Measurements from ENCODE around the gene TMBIM6.
"Not testable (repeated sequence)": the region's sequence is repeated elsewhere in the genome, so short reads cannot be mapped to it uniquely, and the experiment has no call there.

Gene TMBIM6

DNA sequence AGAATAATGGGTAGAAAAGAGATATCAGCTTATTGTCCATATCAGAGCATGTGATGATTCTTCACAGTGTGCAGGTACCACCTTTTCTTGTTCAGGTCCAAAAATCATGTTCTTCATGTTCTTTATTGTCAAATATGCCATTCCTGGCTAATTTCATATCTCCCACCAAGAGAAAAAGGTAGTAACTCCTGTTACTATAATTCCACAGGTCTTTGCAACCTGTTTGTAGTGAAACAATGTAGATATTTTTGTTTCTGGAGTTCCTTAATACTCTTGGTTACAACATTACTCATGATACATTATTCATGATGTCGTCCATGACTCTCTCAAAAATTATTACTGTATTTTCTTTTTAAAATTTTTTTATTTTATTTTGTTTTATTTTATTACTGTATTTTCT lies 11.3 kb upstream of the TMBIM6 start:
- no peak for DNase-seq

DNA sequence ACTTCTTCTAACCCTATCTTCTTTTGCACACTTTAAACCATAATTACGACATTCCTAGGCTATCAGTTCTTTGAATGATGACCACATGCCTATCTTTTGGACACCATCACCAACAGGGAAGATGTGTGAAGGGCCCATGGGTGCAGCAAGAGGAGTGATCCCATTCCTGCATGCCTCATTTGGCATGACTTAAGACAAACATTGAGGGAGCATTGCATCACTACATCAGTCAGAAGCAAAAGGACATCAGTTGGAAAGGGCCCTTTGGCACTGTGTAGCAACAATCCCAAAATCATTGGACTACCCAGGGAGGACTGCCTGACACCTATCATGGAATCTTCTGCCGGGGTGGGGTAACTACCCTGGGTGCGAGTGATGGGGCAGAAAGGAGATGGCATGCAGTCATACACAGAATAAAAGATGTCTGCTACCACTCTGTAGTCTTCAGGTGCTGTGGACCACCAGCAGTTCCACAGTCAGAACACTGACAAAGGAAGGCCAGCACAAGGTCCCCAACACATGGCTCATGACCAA lies 10.7 kb upstream of the TMBIM6 start:
- DNase-seq: peak; percentile 15

DNA sequence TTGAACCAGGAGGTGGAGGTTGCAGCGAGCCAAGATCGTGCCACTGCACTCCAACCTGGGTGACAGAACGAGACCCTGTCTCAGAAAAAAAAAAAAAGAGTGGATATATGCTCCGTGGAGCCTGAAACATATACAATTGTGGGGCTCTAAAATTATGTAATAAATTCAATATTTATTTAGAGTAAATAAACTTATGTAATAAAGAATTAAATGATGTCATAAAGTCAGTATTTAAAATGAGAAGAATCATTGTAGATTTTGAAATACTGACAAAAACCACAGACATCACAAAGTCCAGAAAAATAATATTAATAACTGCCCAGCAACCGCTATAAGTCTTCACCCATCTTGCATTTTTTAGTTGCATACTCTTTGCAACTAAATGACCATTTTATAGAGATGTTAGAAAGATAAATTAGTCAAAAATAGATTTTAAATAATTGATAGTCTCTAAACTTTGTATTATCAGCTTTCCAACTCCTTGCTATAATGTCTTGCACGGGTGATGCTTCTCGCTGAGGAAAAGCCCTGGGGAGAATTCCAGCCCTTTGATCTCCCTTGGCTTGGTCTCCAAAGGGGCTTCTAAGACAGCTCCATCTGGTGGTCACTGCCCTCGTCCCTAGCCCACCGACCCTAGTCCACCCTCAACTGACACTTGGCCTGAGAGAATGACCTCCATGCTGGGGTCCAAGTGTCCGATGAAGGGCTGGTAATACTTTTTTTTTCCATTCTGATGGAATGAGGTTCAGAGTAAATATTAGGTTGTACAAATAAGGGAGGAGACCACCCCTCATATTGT lies 7.9 kb upstream of the TMBIM6 start:
- DNase-seq: no peak

DNA sequence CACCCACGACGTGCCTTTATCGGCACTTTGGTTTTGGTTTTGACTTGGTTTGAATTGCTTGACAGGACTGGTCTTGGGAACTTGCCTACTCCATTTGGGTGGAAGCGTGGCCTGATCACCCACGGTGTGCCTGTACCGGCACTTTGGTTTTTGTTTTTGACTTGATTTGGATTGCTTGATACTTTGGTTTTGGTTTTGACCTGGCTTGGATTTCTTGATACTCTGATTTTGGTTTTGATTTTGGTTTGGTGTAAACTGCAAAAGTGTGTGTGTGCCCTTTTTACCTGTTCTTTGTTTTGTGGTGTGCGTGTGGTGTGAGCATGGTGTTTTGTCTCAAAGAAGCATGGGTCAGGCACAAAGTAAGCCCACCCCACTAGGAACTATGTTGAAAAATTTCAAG lies 6.5 kb upstream of the TMBIM6 start:
- DNase-seq: not testable (repeated sequence)

DNA sequence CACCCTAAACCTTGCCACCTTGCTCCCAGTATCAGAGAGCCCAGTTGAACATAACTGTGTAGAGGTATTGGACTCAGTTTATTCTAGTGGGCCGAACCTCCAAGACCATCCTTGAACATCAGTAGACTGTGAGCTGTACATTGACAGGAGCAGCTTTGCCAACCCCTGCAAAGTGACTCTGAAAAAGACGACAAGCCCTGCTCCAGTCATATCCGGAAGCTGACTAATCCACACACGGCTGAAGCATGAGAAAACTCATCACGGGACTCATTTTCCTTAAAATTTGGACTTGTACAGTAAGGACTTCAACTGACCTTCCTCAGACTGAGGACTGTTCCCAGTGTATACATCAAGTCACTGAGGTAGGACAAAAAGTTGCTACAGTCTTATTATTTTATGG lies 2.6 kb upstream of the TMBIM6 start:
- peak; percentile 16 for DNase-seq

DNA sequence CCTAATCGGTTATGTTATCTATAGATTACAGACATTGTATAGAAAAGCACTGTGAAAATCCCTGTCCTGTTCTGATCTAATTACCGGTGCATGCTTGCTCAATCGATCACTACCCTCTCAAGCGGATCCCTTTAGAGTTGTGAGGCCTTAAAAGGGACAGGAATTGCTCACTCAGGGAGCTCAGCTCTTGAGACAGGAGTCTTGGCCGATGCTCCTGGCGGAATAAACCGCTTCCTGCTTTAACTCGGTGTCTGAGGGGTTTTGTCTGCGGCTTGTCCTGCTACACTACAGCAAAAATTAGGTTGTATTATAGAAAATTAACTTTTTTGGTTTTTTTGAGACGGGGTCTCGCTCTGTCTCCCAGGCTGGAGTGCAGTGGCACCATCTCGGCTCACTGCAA lies 1.1 kb upstream of the TMBIM6 start:
- not testable (repeated sequence) for DNase-seq

DNA sequence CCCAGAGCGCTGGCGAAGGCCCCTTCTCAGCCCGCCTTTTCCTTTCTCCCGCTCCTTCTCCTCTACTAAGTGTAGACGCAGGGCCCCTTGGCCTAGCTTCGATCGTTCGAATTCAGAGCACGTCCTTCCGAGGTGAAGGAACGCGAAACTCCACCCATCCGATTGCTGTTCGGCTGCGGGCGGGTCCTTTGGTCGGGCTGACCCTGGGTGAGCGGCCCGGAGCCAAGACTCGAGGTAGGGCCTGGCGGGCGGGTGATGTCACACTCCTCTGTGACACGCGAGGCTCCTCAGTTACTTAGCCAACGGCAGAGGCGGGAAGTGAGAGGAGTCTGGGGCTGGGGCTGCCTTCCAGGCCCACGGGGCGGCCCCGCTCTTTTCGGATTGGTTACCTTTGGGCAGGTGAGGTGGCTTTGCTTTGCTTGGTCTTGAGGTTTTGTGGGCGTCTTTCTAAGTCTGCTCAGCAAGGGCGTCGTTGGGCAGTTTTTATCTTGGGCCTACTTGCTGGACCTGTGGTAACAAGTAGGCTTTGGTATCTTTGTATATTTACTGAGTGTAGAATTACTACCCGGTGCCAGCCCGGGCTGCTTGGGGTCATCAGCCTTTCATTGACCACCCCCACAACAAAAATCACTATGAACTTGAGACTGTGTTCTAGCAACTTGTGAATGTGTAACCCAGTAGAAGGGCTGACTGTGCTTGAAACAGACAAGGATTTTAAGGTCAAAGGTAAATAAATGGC lies 694 bp downstream of the TMBIM6 start:
- peak; percentile 87 for DNase-seq

DNA sequence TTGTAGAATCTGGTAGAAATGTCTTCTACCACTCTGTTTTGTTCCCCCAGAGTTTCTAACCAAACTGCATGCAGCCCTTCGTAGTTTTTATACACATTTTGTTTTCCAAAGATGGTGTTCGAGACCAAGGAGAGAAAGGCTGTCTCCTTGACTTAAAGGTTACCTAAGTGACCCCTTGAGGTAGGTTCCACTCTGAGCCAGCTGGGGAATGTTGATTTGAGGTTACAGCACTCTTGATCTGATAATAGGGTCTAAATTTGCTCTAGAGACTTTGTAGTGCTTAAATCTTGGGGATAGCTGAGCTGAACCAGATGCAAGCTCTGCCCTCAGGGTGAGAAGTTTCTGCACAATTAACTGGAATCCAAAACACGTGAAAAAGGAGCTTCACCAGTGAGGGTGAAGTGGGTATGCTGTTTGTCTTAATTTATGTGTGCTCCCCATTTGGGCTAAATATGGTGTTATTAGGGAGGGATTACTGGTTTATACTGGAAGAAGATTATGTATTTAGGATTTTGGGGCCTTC lies 3.1 kb downstream of the TMBIM6 start:
- DNase-seq: no peak

DNA sequence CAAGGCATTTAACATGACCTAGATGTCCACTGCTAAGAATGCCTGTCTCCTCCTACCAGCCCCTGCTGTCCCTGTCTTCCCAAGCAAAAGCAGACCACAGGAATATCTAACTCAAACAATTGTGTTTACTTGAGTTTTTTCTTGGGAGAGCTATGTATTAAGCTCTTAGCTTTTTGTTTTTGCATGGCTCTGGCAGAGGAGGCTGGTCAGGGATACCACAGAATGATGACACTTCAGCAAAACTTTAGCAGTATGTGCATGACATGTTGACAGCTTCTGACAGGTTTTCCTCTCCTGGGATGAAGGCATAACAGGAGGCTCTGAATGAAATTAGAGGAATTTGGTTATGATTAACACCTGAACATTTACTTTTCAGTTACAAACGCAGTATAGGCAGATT lies 6.9 kb downstream of the TMBIM6 start:
- peak; percentile 28 for DNase-seq

DNA sequence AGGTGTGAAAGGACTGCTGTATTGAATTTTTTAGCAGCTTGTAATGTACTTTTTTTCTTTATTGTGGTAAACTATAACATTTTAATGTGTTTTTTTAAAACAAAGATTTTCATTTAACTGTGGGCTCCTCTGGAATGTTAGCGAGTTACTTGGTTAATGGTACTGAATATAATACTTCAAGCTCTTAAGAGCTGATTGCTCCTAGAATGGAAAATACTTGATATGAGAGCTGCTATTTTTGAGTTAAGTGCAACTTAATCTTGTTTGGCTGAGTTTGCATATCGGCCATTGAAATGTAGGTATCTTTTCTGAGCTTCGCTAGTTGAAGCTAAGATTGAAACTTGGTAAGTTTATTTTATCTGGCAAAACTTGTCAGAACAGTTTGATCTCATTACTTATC lies 7.4 kb downstream of the TMBIM6 start:
- DNase-seq: no peak

DNA sequence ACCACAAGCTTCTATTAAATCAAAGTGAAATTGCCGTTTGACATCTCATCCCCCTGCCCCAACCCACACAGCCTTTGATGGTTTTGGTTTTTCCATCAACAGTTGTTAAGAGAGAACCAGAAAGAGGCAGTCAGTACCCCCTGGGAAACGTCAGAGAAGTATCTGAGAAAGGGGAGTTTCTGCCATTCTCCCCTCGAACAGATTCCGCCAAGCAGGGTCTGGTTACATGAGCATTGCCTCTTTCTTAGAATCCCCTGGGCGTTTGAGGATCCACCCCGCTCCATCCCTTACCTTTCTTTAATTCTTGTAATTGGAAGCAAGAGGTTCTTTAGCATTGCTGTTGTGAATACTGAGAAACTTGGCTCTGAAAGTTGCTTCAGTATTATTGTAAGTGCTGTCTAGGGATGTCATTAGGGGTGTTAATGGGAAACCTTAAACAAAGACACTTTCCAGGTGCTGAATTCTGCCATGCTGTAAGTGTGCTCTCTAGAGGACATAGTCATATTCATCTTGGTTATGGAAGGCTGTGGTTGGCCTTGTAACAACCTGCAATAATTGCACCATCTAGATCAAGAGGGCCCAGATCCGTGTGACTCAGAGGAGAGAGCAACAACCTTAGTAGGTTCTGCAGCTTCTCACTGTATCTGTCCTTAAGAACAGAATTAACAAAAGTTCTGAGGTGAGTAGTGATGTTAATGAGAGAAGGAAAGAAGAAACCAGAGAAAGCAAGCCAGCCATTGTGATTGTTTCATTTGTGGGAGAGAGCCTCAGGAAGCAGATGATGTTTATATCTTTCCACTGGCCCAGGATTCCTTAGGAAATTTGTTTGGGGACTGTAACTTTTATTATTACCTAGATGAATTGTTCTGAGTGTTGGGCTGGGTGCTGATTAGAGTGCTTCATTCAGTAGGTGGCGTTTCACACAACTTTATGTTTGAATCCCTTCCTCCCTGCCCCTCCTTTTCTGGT lies 9.0 kb downstream of the TMBIM6 start:
- peak; percentile 83 for DNase-seq

DNA sequence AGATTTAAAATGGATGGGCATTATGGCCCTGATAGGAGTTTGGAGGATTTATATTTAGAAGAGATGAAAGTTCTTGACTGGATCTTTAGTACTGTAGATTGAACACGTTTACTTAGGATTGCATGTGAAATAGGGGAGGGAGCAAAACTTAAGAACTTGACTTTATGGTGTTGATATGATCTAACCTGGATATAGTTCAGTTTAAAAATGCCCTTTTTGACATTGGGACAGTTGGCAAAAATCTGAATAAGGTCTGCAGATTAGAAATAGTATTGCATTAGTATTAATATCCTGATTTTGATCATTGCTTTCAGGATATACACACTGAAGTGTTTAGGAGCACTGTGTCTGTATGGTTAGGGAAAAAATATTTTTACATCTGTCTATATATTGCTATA lies 9.6 kb downstream of the TMBIM6 start:
- no peak for DNase-seq

DNA sequence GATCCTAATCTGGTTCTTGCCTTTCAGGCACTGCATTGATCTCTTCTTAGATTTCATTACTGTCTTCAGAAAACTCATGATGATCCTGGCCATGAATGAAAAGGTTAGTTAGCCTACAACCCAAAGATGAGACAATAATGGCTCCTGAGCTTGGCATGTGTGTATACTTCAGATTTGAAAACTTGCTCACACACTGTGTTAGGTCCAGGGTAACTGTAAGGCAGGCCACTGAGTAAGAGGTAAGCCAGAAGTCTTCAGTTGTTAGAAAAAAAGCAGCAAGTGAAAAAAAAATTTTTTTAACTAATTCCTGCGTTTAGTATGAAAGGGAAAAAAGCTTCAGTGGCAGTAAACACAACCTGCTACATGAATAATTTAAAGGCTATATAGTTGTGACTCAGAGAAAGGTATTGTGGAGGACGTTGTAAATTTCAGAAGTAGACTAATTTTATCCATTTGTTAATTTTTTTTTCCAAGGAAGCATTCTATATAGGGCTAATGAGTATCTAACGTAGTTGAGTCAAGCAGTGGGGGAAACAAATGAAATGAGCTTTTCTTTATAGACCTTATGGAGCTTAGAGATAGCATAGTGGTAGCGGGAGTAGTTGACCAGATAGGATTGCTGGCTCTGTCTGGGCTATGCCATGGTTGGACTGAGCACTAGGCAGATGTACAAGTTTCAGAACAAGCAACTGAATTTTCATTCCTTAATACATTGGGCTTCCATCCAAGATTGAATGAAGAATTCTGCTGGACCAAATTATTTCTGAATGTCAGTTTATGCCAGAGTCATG lies 20.5 kb downstream of the TMBIM6 start:
- no peak for DNase-seq

DNA sequence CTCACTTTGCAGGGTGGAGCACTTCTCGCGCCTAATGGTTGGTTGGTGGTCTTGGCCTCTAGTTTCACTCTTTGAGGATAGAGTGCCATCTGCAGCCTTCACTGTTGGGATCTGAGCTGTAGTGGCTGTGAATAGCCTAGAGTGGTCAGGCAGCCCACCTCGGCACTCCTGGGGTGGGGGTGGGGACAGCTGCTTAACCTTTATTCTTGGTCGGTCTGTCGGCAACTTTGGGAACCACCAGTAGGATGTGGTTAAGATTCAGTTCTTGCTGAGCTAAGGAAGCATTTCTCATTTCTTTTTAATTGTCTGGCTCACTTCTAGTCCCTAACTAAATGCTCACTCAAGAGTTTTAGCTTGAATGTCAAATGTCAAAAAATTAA lies 21.1 kb downstream of the TMBIM6 start:
- DNase-seq: no peak

DNA sequence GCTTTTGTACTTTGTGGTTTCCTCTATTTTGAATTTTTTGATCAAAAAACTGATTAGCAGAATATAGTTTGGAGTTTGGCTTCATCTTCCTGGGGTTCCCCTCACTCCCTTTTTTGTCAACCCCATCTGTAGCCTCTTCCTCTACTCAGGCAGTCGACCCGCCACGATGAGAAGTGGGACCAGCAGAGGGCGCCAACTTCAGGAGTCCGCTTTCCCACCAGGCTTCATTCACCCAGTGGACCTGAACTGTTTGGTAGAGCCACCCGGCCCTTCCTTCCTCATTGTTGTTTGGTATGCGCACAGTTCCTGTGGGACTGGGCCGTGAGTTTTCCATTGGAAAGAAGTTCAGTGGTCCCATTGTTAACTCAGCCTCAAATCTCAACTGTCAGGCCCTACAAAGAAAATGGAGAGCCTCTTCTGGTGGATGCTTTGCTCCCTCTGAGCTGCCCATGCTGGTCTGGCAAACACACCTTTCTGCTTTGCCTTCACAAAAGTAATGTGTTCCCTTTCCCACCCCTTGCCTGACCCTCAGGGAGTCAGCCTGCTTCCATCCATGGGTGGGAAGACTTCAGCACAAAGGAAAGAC lies 21.7 kb downstream of the TMBIM6 start:
- peak; percentile 40 for DNase-seq

DNA sequence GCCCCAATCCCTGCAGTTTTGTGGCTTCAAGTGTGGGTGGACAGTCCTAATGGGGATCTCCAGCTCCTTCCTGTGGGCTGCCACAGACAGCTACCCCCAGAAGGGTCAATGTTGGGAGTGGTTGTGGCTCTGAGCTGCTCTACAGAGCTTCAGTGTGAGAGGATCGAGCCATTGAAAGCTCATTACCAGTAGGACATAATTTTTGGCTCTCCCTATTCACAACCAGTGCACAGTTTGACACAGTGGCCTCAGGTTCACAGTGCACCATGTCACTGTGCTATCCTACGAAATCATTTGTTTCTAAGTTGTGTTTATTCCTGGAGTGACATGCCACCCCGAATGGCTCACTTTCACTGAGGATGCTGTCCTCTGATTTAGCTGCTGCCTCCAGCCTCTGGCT lies 22.8 kb downstream of the TMBIM6 start:
- DNase-seq: no peak

DNA sequence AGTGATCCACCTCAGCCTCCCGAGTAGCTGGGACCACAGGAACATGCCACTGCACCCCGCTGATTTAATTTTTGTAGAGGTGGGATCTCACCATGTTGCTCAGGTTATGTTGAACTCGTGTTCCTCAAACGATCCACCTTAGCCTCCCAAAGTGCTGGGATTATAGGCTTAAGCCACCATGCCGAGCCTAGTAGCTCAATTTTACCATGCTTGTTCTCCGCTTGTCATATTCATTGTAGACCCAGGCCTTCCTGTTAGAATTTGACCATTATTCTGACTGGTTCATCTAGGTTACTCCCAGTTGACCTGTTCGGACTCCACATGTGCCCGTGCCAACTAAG lies 24.7 kb downstream of the TMBIM6 start:
- DNase-seq: no peak

DNA sequence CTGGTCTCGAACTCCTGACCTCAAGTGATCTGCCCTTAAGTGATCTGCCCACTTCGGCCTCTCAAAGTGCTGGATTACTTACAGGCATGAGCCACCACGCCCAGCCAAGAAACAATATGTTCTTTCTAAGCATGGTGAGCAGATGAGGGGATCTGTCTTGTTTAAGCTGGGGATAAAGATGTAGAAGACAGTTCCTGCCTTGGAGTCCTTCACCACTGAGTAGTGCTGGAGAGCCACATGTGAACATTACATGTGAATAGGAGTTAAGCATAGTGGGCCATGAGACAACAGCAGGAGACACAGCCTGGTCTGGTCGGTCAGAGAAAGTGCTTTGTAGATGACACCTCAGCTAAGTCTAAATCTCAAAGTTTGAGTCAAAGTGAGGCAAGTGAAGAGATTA lies 26.0 kb downstream of the TMBIM6 start:
- no peak for DNase-seq

DNA sequence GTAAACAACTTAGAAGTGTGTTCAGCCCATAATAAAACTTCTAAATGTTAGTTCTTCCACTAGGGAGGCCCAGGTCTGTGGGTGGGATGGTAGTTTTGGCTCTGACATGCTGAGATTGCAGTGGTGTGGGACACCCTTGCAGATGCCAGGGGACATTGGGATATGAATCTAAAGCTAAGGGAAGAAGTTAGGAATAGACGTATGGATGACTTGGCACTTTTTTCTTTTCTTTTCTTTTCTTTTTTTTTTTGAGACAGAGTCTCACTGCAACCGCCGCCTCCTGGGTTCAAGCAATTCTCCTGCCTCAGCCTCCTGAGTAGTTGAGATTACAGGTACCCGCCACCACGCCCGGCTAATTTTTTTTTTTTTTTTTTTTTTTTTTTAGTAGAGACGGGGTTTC lies 31.7 kb downstream of the TMBIM6 start:
- DNase-seq: not testable (repeated sequence)

DNA sequence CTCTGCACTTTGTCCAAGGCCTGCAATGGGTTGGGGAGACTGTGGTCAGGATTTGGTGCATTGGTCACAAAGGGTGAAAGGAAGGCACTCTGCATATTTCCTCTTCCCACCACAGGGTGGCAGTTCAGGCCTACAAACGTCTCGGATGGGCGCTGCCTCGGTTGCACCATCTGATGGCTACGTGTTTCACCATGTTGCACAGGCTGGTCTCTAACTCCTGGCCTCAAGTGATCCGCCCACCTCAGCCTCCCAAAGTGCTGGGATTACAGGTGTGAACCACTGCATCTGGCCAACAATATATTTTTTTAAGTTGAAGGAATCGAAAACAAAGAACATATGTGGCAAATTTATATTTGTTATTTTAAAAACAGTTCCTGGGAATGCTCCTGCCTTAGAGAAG lies 35.1 kb downstream of the TMBIM6 start:
- DNase-seq: peak; percentile 75

DNA sequence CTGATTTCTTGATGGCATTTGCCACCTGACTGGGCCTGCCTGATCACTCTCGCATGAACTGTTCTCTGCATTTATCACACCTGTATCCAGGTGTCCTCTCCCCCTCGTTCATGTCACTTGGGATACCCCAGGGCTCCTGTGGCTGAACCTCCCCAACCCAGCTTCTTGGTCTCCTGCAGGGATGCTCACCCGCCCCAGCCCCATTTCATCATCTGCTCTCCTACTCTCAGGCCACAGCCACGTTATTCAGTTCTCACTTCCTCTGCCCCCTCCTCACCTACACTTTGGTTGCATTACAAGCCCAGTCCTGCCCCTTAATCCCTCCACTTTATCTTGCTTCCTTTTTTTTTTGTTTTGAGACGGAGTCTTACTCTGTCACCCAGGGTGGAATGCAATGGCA lies 35.5 kb downstream of the TMBIM6 start:
- DNase-seq: no peak

DNA sequence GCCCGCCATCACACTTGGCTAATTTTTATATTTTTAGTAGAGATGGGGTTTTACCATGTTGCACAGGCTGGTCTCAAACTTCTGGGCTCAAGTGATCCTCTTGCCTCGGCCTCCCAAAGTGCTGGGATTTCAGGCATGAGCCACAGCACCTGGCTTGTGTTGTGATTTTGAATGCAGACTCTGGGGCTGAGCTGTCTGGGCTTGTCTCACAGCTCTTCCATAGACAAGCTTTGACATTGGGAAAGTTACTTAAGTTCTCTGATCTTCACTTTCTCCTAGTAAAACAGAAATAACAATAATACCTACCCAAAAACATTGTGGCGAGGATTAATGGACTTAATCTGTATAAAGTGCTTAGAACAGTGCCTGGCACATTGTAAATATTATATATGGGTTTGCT lies 36.0 kb downstream of the TMBIM6 start:
- no peak for DNase-seq
